Measurements from ENCODE around the gene NPEPL1. TPM values are rescaled to one million over a fixed set of nuclear protein-coding genes. Genes with fewer than 3 reads are reported as not detected.

Gene NPEPL1
- total and polyA plus RNA-seq, 10 of the 15 experiments (the other 5 are each of a cell fraction or from before 2014, with no cell fraction given) = 0.08 to 21.3 (median 10.2) TPM

GRCh38 chr20:58690396-58691135, 2.0 kb upstream of the NPEPL1 start (continued):
- TF ChIP-seq PBX3 (IDR thresholded peaks at IDR 0.05; ENCODE audit: insufficient replicate concordance, low read depth, low read length) (no peak), CREM (IDR thresholded peaks at IDR 0.05; ENCODE audit: low read depth) (no peak), PML (IDR thresholded peaks at IDR 0.05; ENCODE audit: low read length) (no peak)

- intact Hi-C loops (cut with micrococcal nuclease; ENCODE audit: unreplicated experiment) = loop anchor here (5.0 to 10.0 kb wide), 2 partner anchors 40 to 457 kb away; partner anchors contain the start of gene STX16
- ATAC-seq (no peak), FAIRE-seq (no peak), DNase-seq (ENCODE audit: low read depth, low spot score) (no peak)
- in situ Hi-C loops (cut with MboI) = loop anchor here (25.0 kb wide), 1 partner anchor 455 kb away; the partner anchor contains the start of gene ANKRD60
- Histone ChIP-seq H3K27ac (ENCODE audit: control insufficient read depth, insufficient read depth) (0 out of 2 replicates have a peak overlapping the region, but pooled peaks have one; percentile 25), H3K9me3 (replicated peaks; ENCODE audit: control insufficient read depth, insufficient read depth, low read length) (no peaks in the 10 kb centered on the region), H3K36me3 (ENCODE audit: control insufficient read depth in 2 of 2, insufficient read depth in 2 of 2, low read length in 1 of 2) (no peaks in the 10 kb centered on the region; a peak in 1 of 4 replicates), H3K27me3 (replicated peaks in 1 of 2; ENCODE audit: control insufficient read depth in 2 of 2, insufficient read depth in 2 of 2, low read length in 1 of 2) (no peaks in the 10 kb centered on the region), H3K4me3 (no peak overlapping the region), H3K4me1 (ENCODE audit: control insufficient read depth, insufficient read depth, low read length) (peaks cover 5% of the 10 kb centered on the region), H2AFZ (ENCODE audit: control insufficient read depth, low read depth, low read length) (peak overlapping the region; percentile 86), H3K4me2 (ENCODE audit: control insufficient read depth, insufficient read depth) (peak overlapping the region; percentile 71; the same call in 1 of the 2 replicates), H3K79me2 (ENCODE audit: control insufficient read depth, insufficient read depth, low read length) (no peaks in the 10 kb centered on the region; the same call in 1 of the 2 replicates), H3K9ac (ENCODE audit: control insufficient read depth, insufficient read depth, low read length) (peak overlapping the region; percentile 58), H4K20me1 (ENCODE audit: control insufficient read depth, insufficient read depth) (no peaks in the 10 kb centered on the region)
- ChIA-PET CTCF (interaction anchor here (0.6 to 1.8 kb wide), 4 partner anchors 33 to 449 kb away, joined by 4 to 6 read pairs (median 4); partner anchors contain the start of gene STX16), POLR2A (interaction anchor here (0.7 to 0.8 kb wide), 2 partner anchors 15 to 25 kb away, joined by 6 to 8 read pairs; no protein-coding TSS in a partner anchor), RAD21 (ENCODE audit: unreplicated experiment) (interaction anchor here (0.6 to 1.4 kb wide), 3 partner anchors 33 to 337 kb away, joined by 3 read pairs; partner anchors contain the start of gene STX16), SMC1A (ENCODE audit: uncharacterized antibody, unreplicated experiment) (interaction anchor here (3.3 kb wide), 1 partner anchor 34 kb away, joined by 10 read pairs; no protein-coding TSS in a partner anchor)
- BruUV-seq (replicated peaks) = TSS peak; percentile 34
- 92% methylated on average over 18 of the region's 31 CpGs for WGBS (ENCODE audit: insufficient coverage, insufficient replicate concordance, low lambda C conversion rate, missing lambda C conversion rate)
- TF ChIP-seq IKZF1 (conservative IDR thresholded peaks at IDR 0.05) (0 out of 2 replicates have a peak, but pooled peaks have one; percentile 17), ZSCAN29 (IDR thresholded peaks at IDR 0.05) (no peak), MLLT1 (IDR thresholded peaks at IDR 0.05) (0 out of 2 replicates have a peak, but pooled peaks have one; percentile 21), KLF5 (IDR thresholded peaks at IDR 0.05; ENCODE audit: partially characterized antibody) (no peak), WRNIP1 (IDR thresholded peaks at IDR 0.05; ENCODE audit: borderline replicate concordance, low read depth, low read length) (no peak), SUZ12 (IDR thresholded peaks at IDR 0.05; ENCODE audit: unreplicated experiment) (no peak), CHD2 (IDR thresholded peaks at IDR 0.05; ENCODE audit: borderline replicate concordance, low read depth, low read length) (no peak), BCLAF1 (IDR thresholded peaks at IDR 0.05) (no peak), CBFB (IDR thresholded peaks at IDR 0.05; ENCODE audit: low read depth) (no peak)
These were observed 624 bp upstream of the NPEPL1 start for GRCh38 chr20:58691773-58692578.

Measured in GM12878 (cell line).